SH-SY5Y (cell line): Measurements from ENCODE around the gene GPSM1.

ENCODE experiments used
- GATA2 ChIP-seq: IDR thresholded peaks from 2 replicates; pipeline ENCODE4 v1.6.1; 2011; ENCODE audit warnings: mild to moderate bottlenecking, low read depth, low read length
- GATA3 ChIP-seq: IDR thresholded peaks from 2 replicates; pipeline ENCODE4 v1.6.1; 2011; ENCODE audit warnings: low read depth, mild to moderate bottlenecking, low read length, moderate library complexity

DNA sequence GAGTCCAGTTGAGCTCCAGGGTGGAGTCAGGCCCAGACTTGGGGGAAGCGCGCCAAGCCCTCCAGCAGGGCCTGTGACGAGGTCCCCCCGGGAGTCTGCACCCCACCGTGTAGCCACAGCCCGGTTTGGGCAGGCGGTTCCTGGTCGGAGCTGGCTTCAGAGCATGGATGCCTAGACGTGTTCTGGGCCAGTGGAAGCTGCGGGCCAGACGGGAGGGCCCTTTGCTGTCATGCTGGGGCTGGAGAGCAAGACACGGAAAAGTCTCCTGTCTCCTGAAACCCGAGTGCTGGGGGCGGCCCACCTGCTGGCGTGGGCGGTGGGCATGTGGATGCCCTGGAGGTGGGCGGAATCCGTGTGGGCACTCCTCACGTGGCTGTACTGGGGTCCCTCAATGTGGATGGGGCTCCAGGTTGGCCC lies 1.9 kb downstream of the GPSM1 start:
- no peak for TF ChIP-seq GATA3
- no peak for TF ChIP-seq GATA2
